Measurements from ENCODE around the gene SSX2IP.
"Not testable (repeated sequence)": the region's sequence is repeated elsewhere in the genome, so short reads cannot be mapped to it uniquely, and the experiment has no call there.

Gene SSX2IP

DNA sequence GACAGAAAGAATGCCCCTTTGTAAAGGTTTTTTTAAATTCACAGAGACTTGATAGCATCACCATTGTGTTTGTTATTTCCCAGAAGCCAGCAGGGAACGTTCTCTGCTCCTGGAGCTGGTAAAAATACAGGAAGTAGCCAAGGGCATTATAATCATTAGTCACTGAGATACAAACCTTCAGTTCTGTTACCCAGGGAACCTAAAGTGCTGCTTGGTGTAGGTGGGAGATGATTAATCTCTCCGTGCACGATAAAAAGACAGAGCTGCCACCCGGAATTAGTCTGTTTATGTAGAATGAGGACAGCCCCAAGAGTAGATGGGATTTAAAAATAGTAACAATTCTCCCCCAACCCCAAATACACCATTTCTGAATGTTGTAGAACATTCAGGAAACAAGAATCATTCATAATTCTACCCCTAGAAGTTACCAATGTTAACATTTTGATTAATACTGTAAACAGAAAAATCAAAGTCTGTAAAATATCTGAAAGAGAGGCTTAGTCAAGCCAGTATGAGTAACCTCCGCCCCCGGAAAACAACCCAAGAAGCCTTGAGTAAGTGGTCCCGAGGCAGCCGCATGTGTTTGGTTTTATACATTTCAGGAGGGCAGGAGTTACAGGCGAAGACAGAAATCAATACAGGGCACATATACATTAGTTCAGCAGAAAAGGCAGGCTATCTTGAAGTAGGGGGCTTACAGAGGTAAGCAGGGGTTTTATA lies 70.7 kb downstream of the SSX2IP start:
- DNase-seq (ENCODE audit: low spot score), result no peak

DNA sequence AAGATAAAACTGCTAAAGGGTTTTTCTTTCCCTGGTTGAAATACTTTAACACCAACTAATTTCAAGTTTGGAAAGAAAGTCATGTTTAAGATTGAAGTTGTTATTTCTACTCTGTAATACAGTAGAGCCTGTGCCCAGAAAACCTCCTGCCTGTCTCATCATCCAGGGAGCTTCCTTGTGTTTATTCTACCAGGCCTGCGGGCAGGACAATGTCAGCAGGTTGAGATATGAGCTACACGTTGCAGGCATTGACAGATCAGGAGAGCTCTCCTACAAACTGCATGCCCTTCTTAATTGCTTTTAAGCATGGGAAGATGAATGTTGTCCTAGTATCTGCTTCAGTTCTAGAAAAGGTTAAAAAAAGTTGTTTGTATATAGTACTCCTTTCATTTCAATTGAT lies 72.9 kb downstream of the SSX2IP start:
- DNase-seq (ENCODE audit: low spot score), result no peak

DNA sequence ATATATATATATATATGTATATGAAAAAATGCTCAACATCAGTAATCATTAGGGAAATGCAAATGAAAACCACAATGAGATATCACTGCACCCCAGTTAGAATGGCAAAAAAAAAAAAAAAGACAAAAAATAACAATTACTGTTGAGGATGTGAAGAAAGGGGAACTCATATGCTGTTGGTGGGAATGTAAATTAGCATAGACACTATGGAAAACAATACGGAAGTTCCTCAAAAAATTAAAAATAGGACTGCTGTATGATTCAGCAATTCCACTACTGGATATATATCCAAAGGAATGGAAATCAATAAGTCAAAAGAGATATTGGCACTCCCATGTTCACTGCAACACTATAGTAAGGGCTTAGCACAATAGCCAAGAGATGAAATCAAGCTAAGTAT lies 74.5 kb downstream of the SSX2IP start:
- no peak for DNase-seq (ENCODE audit: low spot score)

DNA sequence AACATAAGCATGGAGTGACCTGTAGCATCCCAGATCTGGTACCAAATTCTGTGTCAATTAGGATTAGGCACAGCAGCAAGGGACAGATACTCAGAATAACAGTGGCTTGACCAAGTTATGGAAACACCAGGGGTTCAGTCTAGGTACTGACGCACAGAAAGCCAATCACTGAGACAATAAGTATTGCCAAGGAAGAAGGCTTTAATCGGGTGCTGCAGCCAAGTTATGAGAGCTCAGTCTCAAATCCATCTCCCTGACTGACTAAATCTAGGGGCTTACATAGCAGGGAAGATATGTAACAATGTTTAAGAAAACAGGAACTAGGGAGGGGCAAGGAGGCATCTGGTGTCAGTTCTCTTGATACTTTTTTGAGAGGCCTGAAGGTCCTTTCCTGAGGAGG lies 76.4 kb downstream of the SSX2IP start:
- no peak for DNase-seq (ENCODE audit: low spot score)

DNA sequence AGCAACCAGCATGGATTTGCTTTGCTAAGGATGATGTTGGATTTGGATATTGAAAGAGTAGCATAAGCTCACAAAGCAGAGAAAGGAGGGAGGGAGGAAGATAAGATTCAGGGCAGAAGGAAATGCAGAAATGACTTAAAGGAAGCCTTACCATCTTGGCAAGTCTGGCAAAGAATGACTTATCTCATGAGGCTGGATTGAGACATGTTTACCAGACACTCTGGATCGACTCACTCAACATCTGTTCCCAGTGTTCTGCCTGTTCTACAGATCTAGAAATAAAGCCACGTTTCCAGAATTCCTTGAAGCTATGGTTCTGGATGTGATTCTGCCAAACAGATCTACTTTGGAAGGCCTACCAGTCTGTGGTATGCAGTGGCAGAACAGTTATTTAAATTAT lies 77.2 kb downstream of the SSX2IP start:
- DNase-seq (ENCODE audit: low spot score), result no peak

DNA sequence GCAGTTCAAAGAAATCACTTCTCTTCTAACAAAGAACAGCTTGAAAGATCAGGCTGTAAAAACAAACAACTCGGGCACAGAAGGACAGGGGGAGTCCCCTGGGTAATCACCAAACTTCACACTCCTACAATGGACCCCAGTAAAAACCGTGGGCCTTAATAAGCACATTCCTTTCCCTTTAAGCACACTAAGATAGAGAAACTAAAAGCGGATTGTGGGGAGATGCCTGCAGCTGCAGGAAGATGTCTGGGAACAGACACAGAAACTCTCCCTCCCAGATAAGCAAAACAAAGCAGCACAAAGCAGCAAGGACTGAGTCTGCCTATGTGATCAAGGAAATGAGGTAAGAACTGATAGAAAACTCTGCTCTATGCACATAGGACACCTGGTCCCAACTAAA lies 78.5 kb downstream of the SSX2IP start:
- DNase-seq (ENCODE audit: low spot score), result no peak

DNA sequence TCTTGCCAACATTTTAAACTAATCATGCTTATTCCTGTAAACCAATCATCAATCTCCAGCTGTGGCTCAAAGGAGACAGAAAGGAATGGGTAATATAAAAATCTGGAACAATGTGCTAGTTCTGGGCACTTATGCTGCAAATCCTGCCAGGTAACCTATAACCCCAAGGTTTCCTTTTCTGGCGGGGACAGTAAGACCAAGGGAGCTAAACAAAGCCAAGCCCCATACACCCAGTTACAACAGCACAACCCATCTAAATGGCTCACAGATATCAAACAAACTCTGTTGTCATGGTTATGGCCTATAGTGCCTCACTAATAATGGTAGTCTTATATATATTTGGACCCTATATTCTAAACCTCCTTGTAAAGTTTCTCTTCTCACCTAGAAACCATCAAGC lies 79.2 kb downstream of the SSX2IP start:
- no peak for DNase-seq (ENCODE audit: low spot score)

DNA sequence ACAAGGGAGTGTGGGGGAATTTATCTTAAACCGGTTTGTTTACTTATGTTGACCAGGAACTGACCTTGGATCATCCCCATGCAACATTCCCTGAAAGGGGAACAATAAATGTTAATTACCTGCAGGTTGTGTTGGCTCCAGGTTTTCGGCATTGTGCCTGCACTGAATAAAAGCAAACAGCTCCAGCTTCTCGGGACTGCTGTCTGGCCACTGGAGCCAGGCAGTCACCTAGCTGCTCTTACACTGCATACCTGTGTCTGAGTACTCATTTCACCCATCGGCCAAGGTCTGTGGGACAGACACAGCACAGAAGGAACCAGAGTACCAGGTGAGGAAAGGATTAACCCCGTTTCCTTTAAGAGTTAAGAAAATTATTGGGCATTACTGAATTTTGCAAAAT lies 83.3 kb downstream of the SSX2IP start:
- no peak for DNase-seq (ENCODE audit: low spot score)

DNA sequence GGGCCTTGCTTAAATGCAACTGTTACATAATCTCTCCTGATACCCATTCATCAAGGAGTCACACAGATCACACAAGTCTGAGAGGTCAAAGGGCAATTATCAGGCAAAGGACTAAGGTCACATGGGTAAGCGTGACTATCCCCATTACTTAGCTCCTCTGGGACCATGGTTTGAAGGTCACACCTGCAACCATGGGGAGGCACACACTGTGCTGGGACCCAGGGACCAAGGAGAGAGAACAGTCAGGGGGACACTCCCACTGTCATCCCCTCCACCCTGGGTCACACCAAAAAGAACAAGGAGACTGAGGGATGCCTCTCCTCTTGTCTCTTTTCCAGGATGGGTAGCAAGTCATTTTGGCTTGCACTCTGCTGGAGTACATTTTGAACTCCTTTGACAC lies 85.1 kb downstream of the SSX2IP start:
- DNase-seq (ENCODE audit: low spot score), result no peak

DNA sequence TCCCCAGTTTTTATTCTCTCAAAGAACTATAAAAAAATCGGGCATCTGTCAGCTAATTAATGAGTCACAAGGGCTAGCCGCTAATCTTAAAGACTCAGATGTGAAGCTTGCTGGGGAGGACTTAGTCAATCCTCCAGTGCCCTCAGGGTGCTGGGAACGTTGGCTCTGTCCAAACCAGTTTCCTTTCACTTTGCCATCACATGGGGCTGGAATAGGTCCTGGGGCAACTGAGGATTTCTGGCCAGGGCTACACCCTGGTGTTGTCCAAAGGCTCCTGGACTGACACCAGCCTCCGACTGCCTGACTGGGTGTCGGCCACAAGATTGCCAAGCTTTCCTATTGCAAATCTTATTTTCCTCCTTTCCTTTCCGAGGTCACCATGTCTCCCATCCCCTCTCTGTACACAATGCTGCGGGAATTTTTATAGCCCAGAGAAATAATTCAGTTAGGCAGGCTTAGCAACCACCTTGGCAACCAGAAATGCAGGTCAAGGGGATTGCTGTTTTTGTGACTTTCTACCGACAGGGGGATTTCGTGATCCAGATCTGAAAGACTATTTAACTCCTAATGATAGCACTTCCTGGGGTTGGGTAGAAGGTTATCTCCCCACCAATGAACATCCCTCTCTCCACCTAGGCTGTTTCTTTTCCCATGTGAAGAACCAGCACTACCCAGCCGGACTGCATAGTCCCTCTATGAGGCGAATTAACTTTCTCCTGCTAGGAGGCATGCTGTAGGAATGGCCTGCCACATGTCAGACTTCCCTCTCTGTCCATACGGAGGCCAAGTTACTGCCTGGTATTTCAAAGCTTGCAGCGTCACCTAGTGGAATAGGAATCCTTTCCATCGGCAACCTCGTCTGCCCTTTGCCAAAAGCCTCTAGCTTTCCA lies 86.1 kb downstream of the SSX2IP start:
- no peak for DNase-seq (ENCODE audit: low spot score)

DNA sequence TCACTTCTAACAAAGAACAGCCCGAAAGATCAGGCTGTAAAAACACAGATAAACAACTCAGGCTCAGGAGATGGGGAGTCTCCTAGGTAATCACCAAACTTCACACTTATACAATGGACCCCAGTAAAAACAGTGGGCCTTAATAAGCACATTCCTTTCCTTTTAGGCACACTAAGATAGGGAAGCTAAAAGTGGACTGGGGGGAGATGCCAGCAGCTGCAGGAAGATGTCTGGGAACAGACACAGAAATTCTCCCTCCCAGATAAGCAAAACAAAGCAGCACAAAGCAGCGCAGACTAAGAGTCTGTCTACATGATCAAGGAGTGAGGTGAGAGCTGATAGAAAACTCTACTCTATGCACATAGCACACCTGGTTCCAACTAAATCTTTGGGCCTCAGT lies 87.0 kb downstream of the SSX2IP start:
- no peak for DNase-seq (ENCODE audit: low spot score)

DNA sequence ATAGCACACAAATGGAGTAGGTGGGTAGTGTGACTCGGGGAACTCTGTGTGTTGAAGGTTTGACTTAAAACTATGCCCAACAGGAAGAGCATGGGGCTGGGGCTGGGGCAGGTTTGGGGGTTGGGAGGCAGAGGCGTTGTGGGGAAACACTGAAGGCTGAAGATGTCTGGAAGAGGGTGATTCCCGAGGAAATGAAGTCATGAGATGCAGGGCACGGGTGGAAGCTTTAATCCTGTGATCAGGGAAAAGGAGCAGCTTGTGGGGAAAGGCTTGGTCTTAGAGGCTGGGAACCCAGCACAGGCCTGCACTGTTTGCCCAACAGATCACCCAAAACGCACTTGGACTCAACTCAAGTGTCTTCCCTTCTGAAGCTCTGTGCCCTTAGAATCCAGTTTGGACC lies 89.5 kb downstream of the SSX2IP start:
- DNase-seq (ENCODE audit: low spot score), result no peak

DNA sequence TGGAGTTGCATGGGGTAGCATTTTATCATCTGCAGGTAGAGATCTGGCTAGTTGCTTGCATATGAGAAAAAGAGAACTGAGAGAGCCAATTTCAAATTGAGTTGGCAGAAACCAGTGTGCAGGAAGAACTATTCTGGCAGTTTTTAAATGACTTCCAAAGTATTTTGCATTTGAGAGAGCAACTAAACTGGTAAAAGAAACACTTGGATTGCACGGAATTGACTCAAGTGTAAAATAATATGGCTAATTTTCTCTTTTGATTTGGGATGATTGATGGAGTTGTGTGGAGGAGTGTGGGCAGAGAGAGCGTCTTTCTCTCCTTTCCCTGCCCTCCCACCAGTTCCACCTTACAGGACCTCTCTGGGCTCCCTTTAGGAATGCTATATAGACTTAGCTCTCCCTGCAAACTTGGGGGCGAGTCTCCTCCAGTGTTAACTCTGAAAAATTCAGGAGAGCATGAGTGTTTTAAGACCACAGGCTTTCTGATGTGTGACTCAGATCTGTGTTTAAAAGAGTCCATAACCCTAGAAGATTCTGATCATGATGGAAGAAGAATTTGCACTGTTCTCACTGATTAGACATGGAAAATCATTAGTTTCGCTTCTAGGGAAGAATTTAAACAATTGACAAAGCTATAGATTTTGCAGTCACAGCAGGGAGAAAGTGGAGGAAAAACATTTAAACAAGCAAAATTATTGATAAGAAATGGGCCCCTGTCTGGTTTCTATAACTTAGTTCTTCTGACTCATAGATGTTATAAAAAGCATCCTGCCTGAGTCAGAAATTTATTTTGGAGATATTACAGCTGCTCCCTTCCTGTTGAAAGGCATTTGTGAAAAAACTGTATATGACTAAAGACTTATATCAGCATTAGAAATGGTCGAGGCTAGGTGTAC lies 91.2 kb downstream of the SSX2IP start:
- DNase-seq (ENCODE audit: low spot score), result no peak

DNA sequence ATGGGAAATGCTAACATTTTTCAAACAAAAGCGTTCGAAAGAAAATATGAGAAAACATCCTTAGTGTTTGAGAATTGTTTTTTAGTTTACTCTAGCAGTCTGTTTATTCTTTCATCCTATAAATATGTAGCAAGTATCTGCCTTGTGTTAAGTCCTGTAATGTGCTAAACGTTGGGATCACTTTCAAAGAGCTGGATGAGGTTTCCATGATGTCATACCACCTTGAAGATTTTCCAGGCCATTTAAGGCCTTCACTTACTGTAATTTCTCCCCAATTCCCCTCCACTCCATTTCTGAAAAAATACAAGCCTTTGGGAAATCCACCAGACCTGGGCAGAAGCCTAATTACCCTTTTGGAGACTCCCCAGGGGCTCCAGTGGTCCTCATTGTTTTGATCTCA lies 91.8 kb downstream of the SSX2IP start:
- DNase-seq (ENCODE audit: low spot score), result no peak

DNA sequence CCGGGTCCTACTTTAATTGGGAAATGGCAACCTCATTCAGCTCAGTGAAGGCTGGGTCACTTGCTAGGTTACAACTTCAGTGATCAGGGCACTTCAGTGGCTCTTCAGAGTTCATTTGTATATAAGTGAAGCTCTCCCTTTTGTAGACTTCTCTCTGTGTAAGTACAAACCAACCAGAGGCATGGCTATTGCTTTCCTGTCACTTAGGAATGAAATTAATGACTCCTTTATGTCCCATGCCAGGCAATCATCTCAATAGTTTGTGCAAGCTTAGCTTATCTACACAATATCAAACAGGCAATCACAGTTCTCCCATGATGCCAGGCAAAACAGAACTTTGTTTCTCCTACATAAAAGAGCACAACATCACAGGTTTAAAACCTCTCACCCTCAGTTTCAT lies 93.2 kb downstream of the SSX2IP start:
- no peak for DNase-seq (ENCODE audit: low spot score)

DNA sequence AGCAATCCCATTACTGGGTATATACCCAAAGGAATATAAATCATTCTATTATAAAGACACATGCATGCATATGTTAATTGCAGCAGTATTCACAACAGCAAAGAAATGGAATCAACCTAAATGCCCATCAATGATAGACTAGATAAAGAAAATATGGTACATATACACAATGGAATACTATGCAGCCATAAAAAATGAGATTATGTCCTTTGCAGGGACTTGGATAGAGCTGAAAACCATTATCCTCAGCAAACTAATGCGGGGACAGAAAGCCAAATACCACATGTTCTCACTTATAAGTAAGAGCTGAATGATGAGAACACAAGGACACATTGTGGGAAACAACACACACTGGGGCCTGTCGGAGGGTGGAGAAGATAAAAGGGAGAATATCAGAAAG lies 95.3 kb downstream of the SSX2IP start:
- not testable (repeated sequence) for DNase-seq (ENCODE audit: low spot score)
